GM06990 (cell line): Measurements from ENCODE around the gene TTF1.

Experiments used
- DNase-seq: peaks from one replicate; pipeline ENCODE4 v3.0.0-alpha.2; 2011; ENCODE audit not compliant: insufficient read length; ENCODE audit errors: extremely low read depth
- H3K27me3 ChIP-seq: replicated peaks from 2 replicates; pipeline ENCODE4 v1.6.0; 2011; ENCODE audit warnings: low read length; ENCODE audit not compliant: control insufficient read depth, insufficient read depth
- H3K36me3 ChIP-seq: 2 replicates; pipeline ENCODE4 v1.5.1; 2011; ENCODE audit warnings: low read length; ENCODE audit not compliant: control insufficient read depth, insufficient read depth
- H3K4me3 ChIP-seq: replicated peaks from 2 replicates; pipeline ENCODE4 v1.5.1; 2011; ENCODE audit warnings: low read depth, mild to moderate bottlenecking, control low read depth, low read length
- CTCF ChIP-seq: IDR thresholded peaks from 2 replicates; pipeline ENCODE4 v1.5.1; 2011; ENCODE audit warnings: low read length, control low read depth, mild to moderate bottlenecking, inconsistent platforms; ENCODE audit not compliant: insufficient read depth, poor library complexity, severe bottlenecking

TTF1 gene

GRCh38 chr9:132418726-132419363, 12.2 kb upstream of the TTF1 start:
- no peak for TF ChIP-seq CTCF
- no peaks in the 10 kb centered on the region for H3K36me3 ChIP-seq
- no peak for DNase-seq
- H3K4me3 ChIP-seq = no peak overlapping the region
- H3K27me3 ChIP-seq = peaks cover 2% of the 10 kb centered on the region; the same call in 1 of the 2 replicates

- Histone ChIP-seq H3K36me3 (no peaks in the 10 kb centered on the region), H3K27me3 (peaks cover 2% of the 10 kb centered on the region), H3K4me3 (no peak overlapping the region)
- no peak for DNase-seq
- no peak for TF ChIP-seq CTCF
Observed at GRCh38 chr9:132415181-132415580, 8.5 kb upstream of the TTF1 start.

GRCh38 chr9:132414731-132415130, 8.1 kb upstream of the TTF1 start:
- Histone ChIP-seq H3K36me3 (no peaks in the 10 kb centered on the region), H3K4me3 (no peak overlapping the region), H3K27me3 (peaks cover 2% of the 10 kb centered on the region)
- no peak for DNase-seq
- TF ChIP-seq CTCF = no peak

- H3K36me3 ChIP-seq = no peaks in the 10 kb centered on the region
- peaks cover 2% of the 10 kb centered on the region for H3K27me3 ChIP-seq
- TF ChIP-seq CTCF = no peak
- no peak for DNase-seq
- H3K4me3 ChIP-seq = no peak overlapping the region
Observed at GRCh38 chr9:132413926-132414325, 7.3 kb upstream of the TTF1 start.

GRCh38 chr9:132412089-132412488, 5.4 kb upstream of the TTF1 start:
- Histone ChIP-seq H3K36me3 (no peaks in the 10 kb centered on the region), H3K27me3 (peaks cover 2% of the 10 kb centered on the region; the same call in 1 of the 2 replicates), H3K4me3 (no peak overlapping the region)
- no peak for DNase-seq
- peak; percentile 58 for TF ChIP-seq CTCF

GRCh38 chr9:132411091-132411508, 4.5 kb upstream of the TTF1 start:
- DNase-seq = peak; percentile 74
- peak; percentile 68 for TF ChIP-seq CTCF
- Histone ChIP-seq H3K4me3 (no peak overlapping the region), H3K36me3 (no peaks in the 10 kb centered on the region), H3K27me3 (peaks cover 2% of the 10 kb centered on the region; the same call in 1 of the 2 replicates)
